HepG2 (cell line): ENCODE results near the gene TBC1D16. TPM values are rescaled to one million over a fixed set of nuclear protein-coding genes. Genes with fewer than 3 reads are reported as not detected.
A peak's percentile ranks its signal among the peaks of the same experiment; 100 is the strongest.

ENCODE experiments used
- ELF1 ChIP-seq: sonication (generic); formaldehyde crosslinking; IDR thresholded peaks from 2 replicates; pipeline ENCODE4 v1.4.0; 2020; ENCODE audit warnings: missing genetic modification reagents
- ETV5 ChIP-seq: IDR thresholded peaks from 2 replicates; pipeline ENCODE4 v1.6.1; 2018; ENCODE audit warnings: missing biosample characterization, missing genetic modification reagents, inconsistent platforms, borderline replicate concordance
- HNF4G ChIP-seq, 2 experiments: sonication (generic) in 1 of 2; formaldehyde crosslinking in 1 of 2; IDR thresholded peaks; 2 replicates each; pipeline versions ENCODE4 v1.4.0 to v1.6.1; 2011 to 2020; ENCODE audit warnings: borderline replicate concordance in 2 of 2, low read depth in 2 of 2, mild to moderate bottlenecking in 2 of 2, low read length in 1 of 2, missing genetic modification reagents in 1 of 2, moderate library complexity in 1 of 2
- ISL2 ChIP-seq: sonication (generic); formaldehyde crosslinking; IDR thresholded peaks from 2 replicates; pipeline ENCODE4 v1.5.0; 2020; ENCODE audit warnings: missing genetic modification reagents
- KDM3A ChIP-seq: IDR thresholded peaks from 2 replicates; pipeline ENCODE4 v1.6.1; 2018; ENCODE audit warnings: low read depth, missing compliant biosample characterization
- RBFOX2 ChIP-seq: fragments of 200-400 bp; formaldehyde crosslinking; IDR thresholded peaks from 2 replicates; pipeline ENCODE4 v1.6.1; 2017; ENCODE audit warnings: low read depth, mild to moderate bottlenecking, low read length
- SUZ12 ChIP-seq: fragments of 150-350 bp; IDR thresholded peaks from 2 replicates; pipeline ENCODE4 v1.6.1; 2014; ENCODE audit warnings: low read depth, low read length
- TAF15 ChIP-seq: fragments of 200-400 bp; formaldehyde crosslinking; IDR thresholded peaks from one replicate; pipeline ENCODE4 v1.6.1; 2018; ENCODE audit warnings: mild to moderate bottlenecking, low read depth, low read length; ENCODE audit not compliant: poor library complexity, severe bottlenecking
- ZBTB1 ChIP-seq: sonication (generic); formaldehyde crosslinking; IDR thresholded peaks from 2 replicates; pipeline ENCODE4 v1.4.0; 2020; ENCODE audit warnings: missing genetic modification reagents, borderline replicate concordance
- ZFX ChIP-seq: sonication (generic); formaldehyde crosslinking; IDR thresholded peaks from 2 replicates; pipeline ENCODE4 v1.4.0; 2020; ENCODE audit warnings: mild to moderate bottlenecking, low read depth, missing genetic modification reagents, moderate library complexity
- ZMAT3 ChIP-seq: sonication (generic); formaldehyde crosslinking; conservative IDR thresholded peaks from 2 replicates; pipeline ENCODE4 v1.7.0; 2021; ENCODE audit warnings: missing genetic modification reagents
- ZNF205 ChIP-seq: IDR thresholded peaks from 2 replicates; pipeline ENCODE4 v1.6.1; 2018; ENCODE audit warnings: missing biosample characterization, missing genetic modification reagents
- ZNF432 ChIP-seq: sonication (generic); formaldehyde crosslinking; IDR thresholded peaks from 2 replicates; pipeline ENCODE4 v1.5.0; 2020; ENCODE audit warnings: missing genetic modification reagents, mild to moderate bottlenecking, borderline replicate concordance
- ZNF468 ChIP-seq: sonication (generic); formaldehyde crosslinking; IDR thresholded peaks from 2 replicates; pipeline ENCODE4 v1.8.0; 2022; ENCODE audit warnings: mild to moderate bottlenecking, moderate library complexity, missing genetic modification reagents
- ZNF549 ChIP-seq: sonication (generic); formaldehyde crosslinking; IDR thresholded peaks from 2 replicates; pipeline ENCODE4 v1.5.0; 2020; ENCODE audit warnings: missing genetic modification reagents
- ZNF562 ChIP-seq: sonication (generic); formaldehyde crosslinking; IDR thresholded peaks from 2 replicates; pipeline ENCODE4 v1.8.0; 2022; ENCODE audit warnings: missing genetic modification reagents, borderline replicate concordance
- ZNF563 ChIP-seq: sonication (generic); formaldehyde crosslinking; IDR thresholded peaks from 2 replicates; pipeline ENCODE4 v1.8.0; 2022; ENCODE audit warnings: mild to moderate bottlenecking, moderate library complexity, missing genetic modification reagents
- ZNF569 ChIP-seq: sonication (generic); formaldehyde crosslinking; IDR thresholded peaks from 2 replicates; pipeline ENCODE4 v1.5.0; 2020; ENCODE audit warnings: mild to moderate bottlenecking, missing genetic modification reagents, moderate library complexity, borderline replicate concordance
- ZNF607 ChIP-seq: sonication (generic); formaldehyde crosslinking; IDR thresholded peaks from 2 replicates; pipeline ENCODE4 v1.5.1; 2020; ENCODE audit warnings: missing genetic modification reagents, mild to moderate bottlenecking, borderline replicate concordance
- ZNF629 ChIP-seq: sonication (generic); formaldehyde crosslinking; conservative IDR thresholded peaks from 2 replicates; pipeline ENCODE4 v1.5.0; 2020; ENCODE audit warnings: missing genetic modification reagents
- ZNF713 ChIP-seq: sonication (generic); formaldehyde crosslinking; IDR thresholded peaks from 2 replicates; pipeline ENCODE4 v1.4.0; 2020; ENCODE audit warnings: mild to moderate bottlenecking, missing genetic modification reagents
- ZNF720 ChIP-seq: sonication (generic); formaldehyde crosslinking; IDR thresholded peaks from 2 replicates; pipeline ENCODE4 v1.4.0; 2020; ENCODE audit warnings: missing genetic modification reagents
- polyA plus RNA-seq, 8 experiments: library from polyadenylated mRNA; depleted of rRNA in 3 of 8; stranded (reverse) in 7 of 8; unstranded in 1 of 8; fragments of >200 nt; fragmentation: Illumina TruSeq in 4 of 8; extraction: Trizol in 4 of 8; gene quantifications; 2 replicates each; pipeline versions ENCODE4 v1.2.1 to v1.2.3, GENCODE V29; 2011 to 2016; ENCODE audit warnings: low read depth in 4 of 8, missing spikeins in 1 of 8, mixed read lengths in 1 of 8; ENCODE audit not compliant: insufficient read depth in 1 of 8
- total RNA-seq, 5 experiments: library from RNA; depleted of rRNA; stranded (reverse); fragments of >200 nt; fragmentation: Illumina TruSeq; extraction: Trizol; gene quantifications; 2 replicates each; pipeline ENCODE4 v1.2.3, GENCODE V29; 2016; ENCODE audit warnings: low read depth in 1 of 5
- TF ChIP-seq, protein P1 (sequence below): sonication (generic); formaldehyde crosslinking; IDR thresholded peaks from 2 replicates; pipeline ENCODE4 v1.8.0; 2022; ENCODE audit warnings: mild to moderate bottlenecking, missing genetic modification reagents, moderate library complexity
- TF ChIP-seq, protein P2 (sequence below): IDR thresholded peaks from 2 replicates; pipeline ENCODE4 v1.6.1; 2016; ENCODE audit warnings: missing genetic modification reagents, missing compliant biosample characterization
- TF ChIP-seq, protein P3 (sequence below): sonication (generic); formaldehyde crosslinking; IDR thresholded peaks from 2 replicates; pipeline ENCODE4 v1.8.0; 2022; ENCODE audit warnings: mild to moderate bottlenecking, missing genetic modification reagents; ENCODE audit not compliant: insufficient replicate concordance

Gene TBC1D16
- total and polyA plus RNA-seq, 2 of the 13 experiments (the other 11 are each of a cell fraction or from before 2014, with no cell fraction given): 14.9 to 24.9 TPM

DNA sequence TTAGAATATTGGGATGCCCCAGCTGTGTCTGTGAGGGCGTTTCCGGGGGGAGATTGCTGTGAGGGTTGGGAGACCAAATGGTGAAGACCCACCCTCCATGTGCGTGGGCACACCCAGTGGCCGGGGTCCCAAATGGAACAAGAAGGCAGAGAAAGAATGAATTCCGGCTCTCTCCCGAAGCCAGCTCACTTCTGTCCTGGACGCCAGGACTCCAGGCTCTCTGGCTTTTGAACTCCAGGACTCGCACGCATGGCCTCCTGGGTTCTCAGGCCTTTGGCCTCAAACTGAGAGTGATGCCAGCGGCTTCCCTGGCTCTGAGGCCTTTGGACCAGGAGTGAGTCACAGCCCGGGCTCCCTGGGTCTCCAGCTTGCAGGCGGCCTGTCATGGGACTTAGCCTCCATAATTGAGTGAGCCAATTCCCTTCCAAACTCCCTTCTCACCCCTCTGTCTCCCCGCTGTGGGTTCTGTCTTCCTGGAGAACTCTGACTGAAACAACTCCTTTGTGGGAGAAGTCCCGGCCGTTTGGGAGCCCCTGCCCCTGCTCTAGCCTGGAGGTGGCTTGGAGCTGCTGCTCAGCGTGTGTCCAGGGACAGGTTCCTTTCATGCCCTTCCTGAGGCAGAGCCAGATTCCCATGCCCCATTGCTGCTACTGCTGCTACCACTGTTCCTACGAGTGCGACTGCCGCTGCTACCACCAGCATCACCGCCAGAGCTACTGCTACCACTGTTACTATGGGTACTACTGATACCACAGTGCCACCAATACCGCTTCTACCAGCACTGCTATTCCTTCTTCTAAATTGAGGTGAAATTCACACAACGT lies 146.6 kb downstream of the TBC1D16 start (continued):
- TF ChIP-seq, protein P1, sequence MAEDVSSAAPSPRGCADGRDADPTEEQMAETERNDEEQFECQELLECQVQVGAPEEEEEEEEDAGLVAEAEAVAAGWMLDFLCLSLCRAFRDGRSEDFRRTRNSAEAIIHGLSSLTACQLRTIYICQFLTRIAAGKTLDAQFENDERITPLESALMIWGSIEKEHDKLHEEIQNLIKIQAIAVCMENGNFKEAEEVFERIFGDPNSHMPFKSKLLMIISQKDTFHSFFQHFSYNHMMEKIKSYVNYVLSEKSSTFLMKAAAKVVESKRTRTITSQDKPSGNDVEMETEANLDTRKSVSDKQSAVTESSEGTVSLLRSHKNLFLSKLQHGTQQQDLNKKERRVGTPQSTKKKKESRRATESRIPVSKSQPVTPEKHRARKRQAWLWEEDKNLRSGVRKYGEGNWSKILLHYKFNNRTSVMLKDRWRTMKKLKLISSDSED (CRISPR knock-in tag): no peak
- TF ChIP-seq HNF4G (IDR thresholded peaks at IDR 0.05; ENCODE audit: borderline replicate concordance, low read depth, low read length) (peak; percentile 43; the same call in 1 of the 2 replicates), HNF4G (CRISPR knock-in tag; IDR thresholded peaks at IDR 0.05; ENCODE audit: borderline replicate concordance, low read depth) (peak; percentile 48; the same call in 1 of the 2 replicates), ZNF569 (no peak), ISL2 (CRISPR knock-in tag) (no peak), ZNF713 (CRISPR knock-in tag) (no peak), ZNF629 (CRISPR knock-in tag) (no peak), ZNF205 (CRISPR knock-in tag) (peak; percentile 53; the same call in 1 of the 2 replicates), ZNF563 (CRISPR knock-in tag) (no peak; the same call in 1 of the 2 replicates), ZNF468 (CRISPR knock-in tag) (no peak), SUZ12 (no peak), ZNF720 (no peak), KDM3A (CRISPR knock-in tag) (0 out of 2 replicates have a peak, but pooled peaks have one; percentile 43), TAF15 (no peak), ZBTB1 (CRISPR knock-in tag) (no peak), ELF1 (no peak), RBFOX2 (no peak), ZMAT3 (CRISPR knock-in tag) (no peak), ZNF607 (no peak), ZFX (CRISPR knock-in tag) (peak; percentile 81), ETV5 (peak; percentile 44; the same call in 1 of the 2 replicates), ZNF432 (CRISPR knock-in tag) (no peak), ZNF562 (CRISPR knock-in tag) (no peak), ZNF549 (no peak)
- TF ChIP-seq, protein P2, sequence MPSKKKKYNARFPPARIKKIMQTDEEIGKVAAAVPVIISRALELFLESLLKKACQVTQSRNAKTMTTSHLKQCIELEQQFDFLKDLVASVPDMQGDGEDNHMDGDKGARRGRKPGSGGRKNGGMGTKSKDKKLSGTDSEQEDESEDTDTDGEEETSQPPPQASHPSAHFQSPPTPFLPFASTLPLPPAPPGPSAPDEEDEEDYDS (CRISPR knock-in tag): peak; percentile 42; the same call in 1 of the 2 replicates
- TF ChIP-seq, protein P3, sequence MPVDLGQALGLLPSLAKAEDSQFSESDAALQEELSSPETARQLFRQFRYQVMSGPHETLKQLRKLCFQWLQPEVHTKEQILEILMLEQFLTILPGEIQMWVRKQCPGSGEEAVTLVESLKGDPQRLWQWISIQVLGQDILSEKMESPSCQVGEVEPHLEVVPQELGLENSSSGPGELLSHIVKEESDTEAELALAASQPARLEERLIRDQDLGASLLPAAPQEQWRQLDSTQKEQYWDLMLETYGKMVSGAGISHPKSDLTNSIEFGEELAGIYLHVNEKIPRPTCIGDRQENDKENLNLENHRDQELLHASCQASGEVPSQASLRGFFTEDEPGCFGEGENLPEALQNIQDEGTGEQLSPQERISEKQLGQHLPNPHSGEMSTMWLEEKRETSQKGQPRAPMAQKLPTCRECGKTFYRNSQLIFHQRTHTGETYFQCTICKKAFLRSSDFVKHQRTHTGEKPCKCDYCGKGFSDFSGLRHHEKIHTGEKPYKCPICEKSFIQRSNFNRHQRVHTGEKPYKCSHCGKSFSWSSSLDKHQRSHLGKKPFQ (CRISPR knock-in tag): no peak
